CD4-positive, alpha-beta T cell (primary cell): Measurements from ENCODE around the gene ERBIN. TPM values are rescaled to one million over a fixed set of nuclear protein-coding genes. Genes with fewer than 3 reads are reported as not detected.
A peak's percentile ranks its signal among the peaks of the same experiment; 100 is the strongest.

Experiments used
- ATAC-seq: fragments of 200-7000 bp; cut with Tn5 transposase; one replicate; pipeline ENCODE4 v1.10.0; 2022; ENCODE audit warnings: mild to moderate bottlenecking; ENCODE audit not compliant: poor library complexity
- CTCF ChIA-PET: fragments of 350-600 bp; sonication (Branson Sonifier 250); formaldehyde crosslinking; loops from one replicate; lab custom pipeline; 2021; ENCODE audit warnings: antibody characterized with exemption, inconsistent platforms; lab: Charles Lee
- POLR2A ChIA-PET: fragments of 350-600 bp; sonication (Branson Sonifier 250); formaldehyde crosslinking; loops from one replicate; lab custom pipeline; 2021; ENCODE audit warnings: antibody characterized with exemption, inconsistent platforms; lab: Charles Lee
- DNase-seq, 14 experiments: peaks; one replicate each; pipeline ENCODE4 v3.0.0-alpha.2; 2013 to 2020; ENCODE audit warnings: mixed read lengths in 2 of 14
- H3K27ac ChIP-seq, 2 donors: one replicate each; pipeline versions ENCODE4 v1.5.1 to v1.7.0; 2013; ENCODE audit warnings: low read length in 2 of 2, low read depth in 1 of 2, mild to moderate bottlenecking in 1 of 2
- H3K27me3 ChIP-seq, 2 experiments: 1 replicate in 1 of 2; 2 replicates in 1 of 2; pipeline versions ENCODE4 v1.6.1 to v1.7.0; 2013; ENCODE audit warnings: low read length in 2 of 2, control low read depth in 1 of 2, mild to moderate bottlenecking in 1 of 2, moderate library complexity in 1 of 2; ENCODE audit not compliant: insufficient read depth in 2 of 2, control insufficient read depth in 1 of 2
- H3K36me3 ChIP-seq: one replicate; pipeline ENCODE4 v1.6.1; 2013; ENCODE audit warnings: low read length, control low read depth; ENCODE audit not compliant: insufficient read depth
- H3K4me1 ChIP-seq: one replicate; pipeline ENCODE4 v1.6.1; 2013; ENCODE audit warnings: low read length, control low read depth; ENCODE audit not compliant: insufficient read depth
- H3K4me3 ChIP-seq: one replicate; pipeline ENCODE4 v1.5.1; 2013; ENCODE audit warnings: mild to moderate bottlenecking, low read length, moderate library complexity
- H3K9me3 ChIP-seq, 2 experiments: 1 replicate in 1 of 2; 2 replicates in 1 of 2; pipeline versions ENCODE4 v1.6.1 to v1.7.0; 2013; ENCODE audit warnings: low read length in 2 of 2, mild to moderate bottlenecking in 2 of 2, control low read depth in 1 of 2, moderate library complexity in 1 of 2; ENCODE audit not compliant: control insufficient read depth in 1 of 2, insufficient read depth in 1 of 2
- H3K27ac Mint-ChIP-seq: one replicate; pipeline ENCODE4 v1.8.0; 2020; ENCODE audit warnings: mixed read lengths
- H3K27me3 Mint-ChIP-seq: one replicate; pipeline ENCODE4 v1.8.0; 2021; ENCODE audit warnings: mixed read lengths
- H3K36me3 Mint-ChIP-seq: one replicate; pipeline ENCODE4 v1.8.0; 2021; ENCODE audit warnings: low read depth, mixed read lengths
- H3K4me1 Mint-ChIP-seq: one replicate; pipeline ENCODE4 v1.8.0; 2021; ENCODE audit warnings: low read depth, mixed read lengths
- H3K4me3 Mint-ChIP-seq: one replicate; pipeline ENCODE4 v1.8.0; 2020; ENCODE audit warnings: mild to moderate bottlenecking, mixed read lengths
- H3K9me3 Mint-ChIP-seq: one replicate; pipeline ENCODE4 v1.8.0; 2020; ENCODE audit warnings: mixed read lengths
- CTCF ChIP-seq: fragments of 200-600 bp; IDR thresholded peaks from one replicate; pipeline ENCODE4 v1.8.0; 2022; ENCODE audit warnings: antibody characterized with exemption, mild to moderate bottlenecking
- intact Hi-C, 2 experiments: fragments of 100-400 bp; cut with DNase I in 1 of 2; cut with micrococcal nuclease in 1 of 2; formaldehyde crosslinking; loops; one replicate each; pipeline versions ENCODE4 v1.15.1 to v1.9.0; 2023 to 2025; cut with DNase I, micrococcal nuclease
- total RNA-seq, 174 experiments: library from RNA in 2 of 174; stranded (reverse) in 2 of 174; gene quantifications; one replicate each; pipeline ENCODE4 v1.2.3 and lab custom pipeline; 2021 to 2026

The ERBIN gene
- total RNA-seq, 2 experiments from 2014 or later = 94.7 to 96.9 TPM

- no peak for TF ChIP-seq CTCF
- Mint-ChIP-seq H3K27me3 (no peaks in the 10 kb centered on the region), H3K4me1 (peaks cover 66% of the 10 kb centered on the region), H3K4me3 (no peak overlapping the region), H3K9me3 (peaks cover 2% of the 10 kb centered on the region), H3K27ac (peak overlapping the region; percentile 90), H3K36me3 (peaks cover 65% of the 10 kb centered on the region)
- H3K9me3 ChIP-seq = no peaks in the 10 kb centered on the region
- no peak for ATAC-seq
- H3K36me3 ChIP-seq = peaks cover 29% of the 10 kb centered on the region
- POLR2A ChIA-PET = no interaction called here
- no peak for DNase-seq
- intact Hi-C loops = no loop called here
- peaks cover 4% of the 10 kb centered on the region for H3K4me1 ChIP-seq
- CTCF ChIA-PET = no interaction called here
- H3K27ac ChIP-seq = no peak overlapping the region
- H3K27me3 ChIP-seq = no peaks in the 10 kb centered on the region
- H3K4me3 ChIP-seq = no peak overlapping the region
Observed at GRCh38 chr5:66009277-66009676, 82.9 kb downstream of the ERBIN start.

GRCh38 chr5:66010476-66010875 lies 84.1 kb downstream of the ERBIN start:
- Histone ChIP-seq H3K36me3 (peaks cover 26% of the 10 kb centered on the region), H3K9me3 (no peaks in the 10 kb centered on the region), H3K27me3 (no peaks in the 10 kb centered on the region), H3K27ac (no peak overlapping the region), H3K4me1 (peaks cover 2% of the 10 kb centered on the region), H3K4me3 (no peak overlapping the region)
- intact Hi-C loops = loop anchor here in 1 of 2 experiments (2.0 kb wide), 1 partner anchor 84 kb away; the partner anchor contains the start of gene ERBIN
- ChIA-PET POLR2A (interaction anchor here (1.0 kb wide), 1 partner anchor 86 kb away, joined by 4 read pairs; no protein-coding TSS in a partner anchor), CTCF (no interaction called here)
- peak overlapping the region; percentile 7 for H3K4me3 Mint-ChIP-seq
- H3K9me3 Mint-ChIP-seq = no peaks in the 10 kb centered on the region
- TF ChIP-seq CTCF = no peak
- peak overlapping the region; percentile 90 for H3K27ac Mint-ChIP-seq
- ATAC-seq (peak; percentile 93), DNase-seq (peak in 3 of 14 experiments; percentile 18 to 49 (median 28))
- H3K27me3 Mint-ChIP-seq = no peaks in the 10 kb centered on the region
- H3K4me1 Mint-ChIP-seq = peaks cover 55% of the 10 kb centered on the region
- peaks cover 60% of the 10 kb centered on the region for H3K36me3 Mint-ChIP-seq

GRCh38 chr5:66012271-66012670 lies 85.9 kb downstream of the ERBIN start:
- H3K27ac Mint-ChIP-seq = peak overlapping the region; percentile 78
- H3K9me3 Mint-ChIP-seq = no peaks in the 10 kb centered on the region
- Histone ChIP-seq H3K27me3 (no peaks in the 10 kb centered on the region), H3K4me1 (peaks cover 2% of the 10 kb centered on the region), H3K36me3 (peaks cover 30% of the 10 kb centered on the region), H3K4me3 (no peak overlapping the region), H3K27ac (no peak overlapping the region), H3K9me3 (no peaks in the 10 kb centered on the region)
- POLR2A ChIA-PET = no interaction called here
- no peak for TF ChIP-seq CTCF
- ATAC-seq (no peak), DNase-seq (peak in 1 of 14 experiments; percentile 6)
- H3K27me3 Mint-ChIP-seq = no peaks in the 10 kb centered on the region
- no peak overlapping the region for H3K4me3 Mint-ChIP-seq
- CTCF ChIA-PET = no interaction called here
- peaks cover 57% of the 10 kb centered on the region for H3K4me1 Mint-ChIP-seq
- peaks cover 70% of the 10 kb centered on the region for H3K36me3 Mint-ChIP-seq
- intact Hi-C loops = no loop called here
